ENCODE measurements around the gene LTBP1.

- TF ChIP-seq ZNF274 (CRISPR knock-in tag; IDR thresholded peaks at IDR 0.05) (no peak), THYN1 (CRISPR knock-in tag; IDR thresholded peaks at IDR 0.05; ENCODE audit: borderline replicate concordance, low read depth) (no peak), ZNF468 (CRISPR knock-in tag; IDR thresholded peaks at IDR 0.05) (no peak), CTCF (CRISPR knock-in tag; IDR thresholded peaks at IDR 0.05) (no peak)
Measured at GRCh38 chr2:33267043-33267442, 320.3 kb downstream of the LTBP1 start.

Data from HepG2 (cell line).